NCI-H446 (cell line): ENCODE results near the gene FGFR2.
"Not testable (repeated sequence)": the region's sequence is repeated elsewhere in the genome, so short reads cannot be mapped to it uniquely, and the experiment has no call there.

Experiments
- DNase-seq, 2 experiments: peaks; one replicate each; lab custom pipeline; 2025; lab: John Stamatoyannopoulos, UW

The FGFR2 gene

DNA sequence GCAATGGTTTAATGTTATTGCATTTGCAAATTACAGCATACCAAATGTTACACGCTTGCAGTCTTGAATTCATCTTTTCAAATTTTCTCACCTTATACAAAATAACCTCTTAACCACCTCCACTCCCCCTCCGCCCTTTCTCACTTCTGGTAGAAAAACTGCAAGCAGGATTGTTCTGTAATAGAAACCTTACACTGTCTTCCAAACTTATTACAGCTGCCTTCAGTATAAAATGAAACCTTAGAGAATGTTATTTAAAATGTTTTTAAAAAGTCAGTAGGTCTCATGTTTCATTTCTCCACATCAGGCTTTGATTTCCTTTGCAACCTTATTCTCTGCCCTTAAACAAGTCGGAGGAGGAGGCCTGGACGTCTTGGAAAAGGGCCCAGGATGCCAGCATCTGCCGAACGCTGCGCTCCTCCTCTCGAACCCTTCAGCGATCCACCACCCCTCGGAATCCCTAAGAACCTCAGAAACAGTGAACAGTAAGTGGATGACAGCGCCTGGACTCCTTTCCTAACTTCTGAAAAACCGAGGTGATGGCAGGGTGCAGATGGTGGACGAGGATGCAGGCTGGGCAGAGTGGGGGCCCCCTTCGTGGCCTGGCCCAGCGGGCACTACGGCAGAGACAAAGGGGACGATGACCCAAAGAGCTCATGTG is 74.0 kb downstream of the FGFR2 start:
- no peak for DNase-seq

DNA sequence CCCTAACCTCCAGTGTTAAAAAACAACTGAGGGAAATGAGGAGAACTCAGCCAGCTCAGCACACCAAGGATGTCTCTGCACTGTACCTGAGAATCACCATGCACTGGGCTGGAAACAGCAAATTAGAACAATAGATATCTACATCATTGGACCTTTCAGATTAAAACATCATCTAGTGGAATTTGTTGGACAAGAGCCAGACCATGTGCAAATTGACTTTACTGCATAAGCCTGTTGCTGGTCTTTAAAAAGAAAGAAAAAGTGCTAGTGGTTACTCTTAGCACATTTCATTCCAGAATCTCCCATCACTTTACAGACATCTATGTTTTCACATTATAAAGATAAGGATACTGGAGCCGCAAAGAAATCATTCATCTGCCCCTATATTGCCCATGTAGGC is 75.4 kb downstream of the FGFR2 start:
- no peak for DNase-seq

DNA sequence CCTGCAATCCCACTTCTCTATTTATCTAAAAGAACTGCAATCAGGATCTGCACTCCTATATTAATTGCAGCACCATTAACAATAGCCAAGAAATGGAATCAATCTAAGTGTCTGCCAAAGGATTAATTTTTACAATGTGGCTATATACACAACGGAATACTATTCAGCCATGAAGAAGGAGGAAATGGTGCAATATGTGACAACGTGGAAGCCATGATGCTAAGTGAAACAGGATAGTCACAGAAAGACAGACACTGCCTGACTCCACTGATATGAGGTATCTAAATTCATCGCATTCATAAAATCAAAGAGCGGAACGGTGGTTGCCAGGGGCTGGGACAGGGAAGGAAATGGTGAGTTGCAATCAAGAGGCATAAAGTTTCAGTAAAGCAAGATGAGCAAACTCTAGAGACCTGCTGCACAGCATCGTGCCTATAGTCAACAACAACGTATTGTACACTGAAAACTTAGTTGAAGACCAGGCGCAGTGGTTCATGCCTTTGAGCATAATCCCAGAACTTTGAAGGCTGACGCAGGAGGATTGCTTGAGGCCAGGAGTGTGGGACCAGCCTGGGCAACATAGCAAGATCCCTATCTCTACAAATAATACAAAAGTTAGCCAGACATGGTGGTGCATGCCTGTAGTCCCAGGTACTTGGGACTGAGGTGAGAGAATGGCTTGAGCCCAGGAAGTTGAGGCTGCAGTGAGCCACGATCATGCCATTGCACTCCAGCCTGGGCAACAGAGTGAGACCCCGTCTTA is 76.3 kb downstream of the FGFR2 start:
- no peak for DNase-seq

DNA sequence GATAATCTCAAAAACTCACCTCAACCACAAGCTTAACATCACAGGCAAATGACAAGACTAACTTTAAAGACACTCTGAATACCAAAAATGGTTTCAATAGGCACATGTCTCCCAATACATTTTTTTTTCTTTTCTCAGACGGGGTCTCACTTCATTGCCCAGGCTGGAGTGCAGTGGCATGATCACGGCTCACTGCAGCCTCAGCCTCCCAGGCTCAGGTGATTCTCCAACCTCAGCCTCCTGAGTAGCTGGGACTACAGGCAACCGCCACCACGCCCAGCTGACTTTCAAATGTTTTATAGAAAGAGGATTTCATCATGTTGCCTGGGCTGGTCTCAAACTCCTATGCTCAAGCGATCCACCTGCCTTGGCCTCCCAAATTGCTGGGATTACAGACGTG is 77.7 kb downstream of the FGFR2 start:
- not testable (repeated sequence) for DNase-seq

DNA sequence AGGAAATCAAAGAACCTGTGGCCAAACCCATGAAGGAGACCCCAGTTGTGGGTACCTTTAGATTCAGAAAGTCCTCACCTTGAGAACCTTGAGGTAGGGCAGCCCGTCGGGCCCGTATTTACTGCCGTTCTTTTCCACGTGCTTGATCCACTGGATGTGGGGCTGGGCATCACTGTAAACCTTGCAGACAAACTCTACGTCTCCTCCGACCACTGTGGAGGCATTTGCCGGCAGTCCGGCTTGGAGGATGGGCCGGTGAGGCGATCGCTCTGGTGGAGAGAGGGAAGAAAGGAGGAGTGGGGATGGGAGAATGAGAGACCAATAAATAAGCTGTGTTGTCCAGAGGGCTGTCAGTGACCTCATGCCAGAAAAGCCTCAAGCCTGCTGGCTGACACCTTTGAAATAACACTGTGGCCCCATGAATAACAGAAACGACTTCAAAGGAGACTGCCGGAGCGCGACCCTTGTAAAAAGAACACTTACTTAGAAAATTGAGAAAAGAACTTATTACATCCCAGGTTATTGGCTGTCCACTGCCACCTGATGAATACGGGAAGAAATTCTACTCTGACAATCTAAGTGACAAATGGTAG is 78.2 kb downstream of the FGFR2 start:
- DNase-seq = no peak

DNA sequence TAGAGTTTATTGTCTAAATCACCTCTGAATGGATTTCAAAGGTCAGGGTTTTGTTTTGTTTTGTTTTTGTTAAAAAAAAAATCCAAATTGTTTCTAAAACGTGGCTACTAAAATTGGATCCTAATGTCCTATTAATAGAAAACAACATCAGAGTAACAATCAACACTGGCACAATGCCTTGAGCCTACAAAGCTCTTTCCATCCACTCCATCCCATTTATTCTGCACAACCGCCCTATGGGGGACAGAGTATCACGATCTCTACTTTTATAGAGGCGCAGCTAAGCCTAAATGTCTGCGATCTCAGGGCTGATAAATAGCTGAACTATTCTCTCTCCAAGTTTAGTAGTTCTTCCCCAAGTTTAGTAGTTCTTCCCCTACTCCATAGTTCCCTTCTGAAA is 78.8 kb downstream of the FGFR2 start:
- no peak for DNase-seq

DNA sequence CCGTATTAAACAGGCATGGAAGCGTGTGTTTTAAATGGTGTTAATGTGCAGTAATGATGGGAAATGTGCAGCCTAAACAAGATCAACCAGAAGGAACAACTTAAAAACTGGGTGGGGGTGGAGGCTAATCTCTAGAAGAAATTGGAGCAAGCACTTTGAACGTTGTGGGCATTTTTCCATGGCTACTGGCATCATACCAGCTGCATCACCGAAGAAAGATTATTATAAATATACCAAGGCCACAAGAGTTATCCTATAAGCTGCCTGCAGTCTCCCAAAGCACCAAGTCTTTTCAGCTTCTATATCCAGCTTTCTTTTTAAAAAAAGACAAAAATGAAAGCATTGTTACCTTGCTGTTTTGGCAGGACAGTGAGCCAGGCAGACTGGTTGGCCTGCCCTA is 79.9 kb downstream of the FGFR2 start:
- DNase-seq = peak in 1 of 2 experiments; percentile 16

DNA sequence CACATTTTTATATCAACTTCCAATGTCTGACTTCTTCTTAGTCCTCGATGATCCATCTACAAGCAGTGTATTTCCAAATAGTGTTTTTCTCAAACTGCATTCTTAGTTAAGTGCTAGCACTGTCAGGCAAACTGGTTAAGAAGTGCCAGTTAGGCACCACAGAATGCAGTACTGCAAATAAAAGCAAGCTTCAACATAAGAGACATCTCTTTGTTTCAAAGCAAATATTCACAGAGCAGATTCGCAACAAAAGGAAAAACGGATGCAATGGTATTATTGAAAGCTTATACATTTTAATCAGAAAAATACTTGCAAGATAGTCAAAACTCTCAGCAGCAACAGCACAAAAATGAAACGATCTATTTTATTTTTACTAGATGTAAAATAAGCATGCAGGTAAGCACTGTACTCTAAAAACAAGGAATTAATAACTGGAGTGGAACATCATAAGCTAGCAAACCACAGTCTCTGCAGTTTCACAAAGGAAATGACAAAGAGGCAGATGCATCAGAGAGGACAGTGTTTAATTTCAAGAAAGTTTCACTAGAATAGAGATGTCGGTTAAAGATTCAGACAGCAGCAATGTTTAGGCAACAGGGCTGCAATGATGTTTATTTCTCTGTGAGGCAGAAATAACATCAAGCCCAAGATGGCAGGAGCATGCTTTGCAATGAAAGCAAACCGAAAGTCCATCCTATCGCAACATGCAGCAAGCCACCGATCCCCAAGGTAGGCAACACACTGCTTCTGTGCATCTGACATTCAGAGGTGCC is 82.0 kb downstream of the FGFR2 start:
- DNase-seq = no peak

DNA sequence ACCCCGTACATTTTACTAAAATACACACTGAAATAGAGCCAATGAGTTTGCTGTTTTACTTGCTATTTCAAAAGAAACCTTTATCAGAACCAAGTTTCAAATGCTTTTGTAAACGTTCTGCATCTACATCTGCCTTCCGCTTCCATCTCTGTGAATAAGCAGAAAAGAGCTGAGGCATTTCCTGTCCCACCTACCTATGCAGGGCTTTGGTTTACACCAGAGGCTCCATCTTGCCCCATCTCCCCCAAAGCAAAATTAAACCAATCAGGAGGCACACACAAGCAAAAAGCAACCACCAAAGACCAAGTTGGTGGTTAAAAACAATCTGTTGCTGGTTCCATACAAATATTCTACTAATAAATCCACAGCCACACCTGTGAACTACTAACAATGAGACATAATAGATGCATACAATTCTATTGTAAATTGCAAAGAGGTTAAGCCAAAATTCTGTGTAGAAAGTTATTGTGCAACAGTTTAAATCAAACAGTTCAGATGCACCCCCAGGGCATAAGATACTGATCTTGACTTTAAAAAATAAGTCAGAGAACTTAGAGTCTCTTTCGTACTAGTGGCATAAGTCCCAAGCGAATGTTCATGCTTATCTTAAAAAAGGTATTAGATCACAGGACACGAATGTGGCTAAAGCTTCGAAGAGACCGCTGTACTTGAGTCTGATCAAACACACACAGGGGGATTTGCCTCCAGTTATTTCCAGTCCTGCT is 83.9 kb downstream of the FGFR2 start:
- no peak for DNase-seq

DNA sequence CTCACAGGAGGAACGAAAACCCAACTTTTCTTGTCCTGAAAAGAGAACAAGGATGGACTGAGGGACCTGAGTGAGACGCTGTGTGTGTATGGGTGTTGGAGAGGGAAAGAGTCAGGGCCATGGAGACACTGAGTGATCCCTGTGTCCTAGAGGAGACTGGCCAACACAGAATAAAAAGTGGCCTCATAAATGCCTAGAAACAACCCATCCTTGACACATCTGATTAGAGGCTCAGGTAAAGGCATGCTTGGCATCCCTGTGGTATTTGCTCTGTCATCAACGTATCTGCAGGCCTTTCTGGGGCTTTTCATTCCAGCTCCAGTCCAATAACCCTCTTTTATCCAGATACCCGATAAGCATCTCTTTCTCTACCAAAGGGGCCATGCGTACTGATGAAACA is 86.3 kb downstream of the FGFR2 start:
- DNase-seq = no peak

DNA sequence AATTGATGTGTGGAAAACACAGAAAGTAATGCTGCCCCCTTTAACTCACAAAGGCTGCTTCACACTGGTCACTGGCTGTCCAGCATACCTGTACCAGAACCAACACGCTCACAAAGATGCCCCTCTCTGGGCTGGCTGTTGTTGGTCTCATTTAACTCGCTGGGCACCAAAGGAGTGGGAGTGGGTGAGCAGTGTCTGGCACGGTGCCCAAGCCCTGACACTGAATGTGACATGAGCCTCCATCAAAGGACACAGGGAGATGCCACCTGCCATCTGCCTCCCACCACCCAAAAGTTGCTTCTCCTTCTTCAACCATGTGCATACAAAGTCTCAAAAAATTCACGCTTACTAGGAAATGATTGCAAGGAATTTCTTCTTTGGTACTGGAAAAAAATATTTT is 86.8 kb downstream of the FGFR2 start:
- no peak for DNase-seq

DNA sequence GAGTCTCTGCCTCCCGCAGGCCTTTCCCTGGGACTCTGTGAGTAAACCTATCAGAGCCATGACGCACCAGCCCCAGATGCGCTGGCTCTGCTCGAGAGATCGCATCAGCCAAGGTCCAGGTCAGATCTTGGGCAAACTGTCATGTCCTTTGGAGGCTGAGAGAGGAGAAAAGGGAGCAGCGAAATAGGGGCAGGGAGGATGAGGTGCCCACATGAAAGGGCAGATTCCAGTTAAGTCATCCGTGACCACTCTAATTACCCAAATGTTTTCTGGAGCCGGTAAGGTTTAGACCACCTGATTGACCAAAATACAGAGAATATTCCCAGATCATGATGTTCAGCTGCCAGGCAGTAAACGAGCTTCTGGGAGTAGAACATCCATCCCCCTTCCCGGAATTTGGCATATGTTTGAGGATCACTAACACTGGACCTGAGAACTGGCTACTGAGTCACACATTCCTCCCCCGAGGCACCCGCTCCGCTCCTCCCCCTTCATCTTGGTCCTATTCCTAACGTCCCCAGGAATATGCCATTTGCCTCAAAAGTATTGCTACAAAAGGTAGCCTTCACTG is 88.0 kb downstream of the FGFR2 start:
- no peak for DNase-seq

DNA sequence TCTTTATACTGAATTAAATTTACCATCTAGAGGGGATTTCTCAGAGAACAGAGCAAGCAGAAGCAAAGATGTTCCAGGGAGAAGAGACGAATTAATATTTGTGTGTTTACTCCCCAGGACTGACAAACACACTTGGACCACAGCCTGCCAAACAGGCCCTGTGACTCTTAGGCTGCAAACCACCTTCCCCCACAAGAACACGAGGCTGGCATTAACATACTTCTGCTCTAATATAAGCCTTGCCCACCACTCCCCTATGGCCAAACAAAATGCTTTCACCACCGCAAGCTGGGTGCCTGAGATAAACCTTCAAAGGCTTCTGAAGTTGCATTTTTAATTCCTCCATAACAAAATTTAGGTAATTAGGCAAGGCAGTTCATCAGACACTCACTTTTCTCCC is 88.4 kb downstream of the FGFR2 start:
- no peak for DNase-seq

DNA sequence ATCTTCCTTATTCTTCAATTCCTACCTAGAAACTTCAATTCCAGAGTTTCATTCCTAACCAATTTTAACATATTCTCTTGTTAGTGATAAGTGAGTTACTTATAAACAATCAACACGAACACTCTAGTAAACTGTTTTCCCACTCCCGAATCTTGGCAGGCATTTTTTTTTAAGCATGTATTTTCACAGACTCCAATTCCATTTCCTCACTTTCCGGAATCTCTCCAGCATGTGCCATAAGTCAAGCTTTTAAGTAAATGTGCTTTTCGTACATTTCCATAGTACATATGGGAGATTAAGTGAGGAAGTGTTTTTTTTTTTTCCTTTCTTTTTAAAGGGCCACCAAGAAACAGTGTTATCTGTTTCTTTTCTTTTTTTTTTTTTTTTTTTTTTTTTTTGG is 89.1 kb downstream of the FGFR2 start:
- no peak for DNase-seq

DNA sequence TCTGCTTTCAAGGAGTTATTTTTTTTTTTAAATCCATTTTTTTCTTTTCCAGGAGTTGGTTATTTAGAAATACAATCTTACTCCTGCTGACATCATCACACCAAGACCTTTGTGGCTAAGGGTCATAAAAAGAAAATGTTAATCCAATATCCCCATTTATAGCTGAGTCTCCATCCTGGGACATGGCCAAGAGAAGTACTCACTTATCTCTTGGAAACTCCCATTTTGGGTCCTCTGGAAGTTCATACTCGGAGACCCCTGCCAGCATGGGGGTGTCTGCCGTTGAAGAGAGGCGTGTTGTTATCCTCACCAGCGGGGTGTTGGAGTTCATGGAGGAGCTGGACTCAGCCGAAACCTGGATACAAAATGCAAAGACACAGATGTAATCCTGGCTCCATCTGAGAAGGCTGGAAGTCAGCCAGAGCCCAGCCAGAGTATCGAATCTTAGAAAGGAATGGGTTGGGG is 94.6 kb downstream of the FGFR2 start:
- peak in 1 of 2 experiments; percentile 60 for DNase-seq

DNA sequence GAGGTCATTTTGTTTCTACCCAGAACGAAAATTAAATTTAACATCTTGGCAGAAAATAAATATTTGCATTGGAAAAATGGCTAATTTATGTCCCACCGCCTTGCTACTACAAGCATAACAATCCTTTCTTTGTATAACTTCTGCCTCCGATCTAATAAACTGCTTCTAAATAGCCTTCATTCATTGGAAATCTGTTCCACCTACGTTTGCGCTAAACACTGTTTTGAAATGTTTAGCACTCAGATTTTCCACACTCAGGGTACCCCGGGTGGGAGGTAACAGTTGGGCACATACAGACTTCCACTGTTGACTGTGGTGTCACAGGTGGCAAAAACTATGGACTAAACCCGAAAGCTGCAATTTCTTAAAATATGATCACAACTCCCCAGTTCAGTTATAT is 96.4 kb downstream of the FGFR2 start:
- no peak for DNase-seq

DNA sequence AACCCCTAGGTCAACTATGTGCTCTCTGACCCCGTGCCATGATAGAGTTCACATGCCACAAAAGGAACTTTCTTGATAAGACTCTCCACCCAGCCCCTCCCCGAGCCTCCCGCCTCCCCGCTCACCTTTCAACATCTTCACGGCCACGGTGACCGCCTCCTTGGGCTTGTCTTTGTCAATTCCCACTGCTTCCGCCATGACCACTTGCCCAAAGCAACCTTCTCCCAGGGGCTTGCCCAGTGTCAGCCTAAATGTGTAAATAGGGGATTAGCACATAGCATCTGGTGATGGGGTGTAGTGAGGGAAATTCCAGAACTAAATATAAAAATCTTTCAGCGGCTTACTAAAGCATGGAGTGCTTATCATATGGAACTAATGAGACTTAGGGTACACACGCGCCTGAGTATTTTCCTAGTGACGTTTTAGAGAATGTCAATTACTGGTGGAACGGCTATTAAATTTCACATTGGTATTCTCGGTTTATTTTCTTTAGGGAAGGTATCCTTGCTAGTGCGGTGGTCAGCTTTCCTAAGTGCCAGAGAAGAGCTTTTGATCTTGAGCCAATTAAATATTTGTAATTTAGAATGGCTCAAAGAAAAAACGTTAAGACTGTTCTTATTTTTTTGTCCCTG is 97.4 kb downstream of the FGFR2 start:
- no peak for DNase-seq

DNA sequence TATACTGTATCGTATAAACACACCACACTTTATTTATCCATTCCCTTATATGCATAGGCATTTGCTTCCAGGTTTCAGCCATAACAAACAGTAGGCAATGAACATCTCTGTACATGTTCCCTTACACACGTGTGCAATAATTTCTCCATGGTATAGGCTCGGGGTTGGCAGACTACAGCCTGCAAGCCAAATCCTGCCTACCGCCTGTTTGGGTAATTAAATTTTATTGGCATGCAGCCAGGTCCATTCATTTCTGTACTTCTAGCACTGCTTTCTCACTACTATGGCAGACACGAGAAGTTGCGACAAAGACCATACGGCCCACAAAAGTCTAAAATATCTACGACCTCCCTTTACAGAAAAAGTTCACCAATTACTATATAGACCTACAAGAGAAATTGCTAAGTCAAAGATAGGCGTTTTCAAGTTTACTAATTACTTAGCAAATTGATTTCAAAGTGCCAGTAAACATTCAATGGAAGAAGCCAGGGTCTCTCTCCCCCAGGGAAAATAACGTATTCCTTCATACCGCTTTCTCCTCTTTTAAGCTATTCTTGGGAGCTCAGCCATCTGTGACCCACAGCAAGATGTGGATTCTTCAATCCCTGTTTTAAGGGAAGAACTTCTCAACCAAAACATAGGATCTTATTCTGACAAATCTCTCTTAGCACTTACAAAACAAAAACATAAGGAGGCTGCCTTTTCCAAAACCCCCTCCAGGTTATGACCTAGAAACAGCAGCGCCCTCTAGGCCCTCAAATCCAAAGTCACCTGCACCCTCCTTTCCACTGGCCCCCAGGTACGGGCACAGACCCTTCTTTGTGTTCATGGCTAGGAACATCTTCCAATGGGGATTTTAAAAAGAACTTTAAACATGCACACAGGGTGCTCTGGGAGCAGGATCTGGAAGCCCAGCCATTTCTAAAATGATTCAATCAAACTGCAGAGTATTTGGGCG is 100.5 kb downstream of the FGFR2 start:
- peak; percentile 26 to 71 for DNase-seq

DNA sequence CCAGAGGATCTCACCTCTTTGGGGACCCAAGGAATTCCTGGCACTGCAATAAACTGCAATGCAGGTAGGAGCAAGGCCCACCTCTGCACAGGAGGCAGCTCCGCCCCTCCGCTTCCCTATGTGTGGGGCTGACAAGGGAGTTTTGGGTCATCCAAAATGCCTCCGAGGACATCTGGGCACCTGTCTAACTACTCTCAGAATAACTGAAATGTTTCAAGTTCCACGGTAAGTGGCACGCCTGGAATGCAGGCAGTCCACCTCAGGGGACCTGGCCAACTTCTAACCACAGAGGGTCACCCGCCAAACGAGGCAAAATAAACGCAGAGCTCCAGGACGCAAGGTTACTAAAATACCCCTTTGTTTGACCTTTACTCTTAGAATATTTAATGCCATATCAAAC is 102.5 kb downstream of the FGFR2 start:
- DNase-seq = no peak

DNA sequence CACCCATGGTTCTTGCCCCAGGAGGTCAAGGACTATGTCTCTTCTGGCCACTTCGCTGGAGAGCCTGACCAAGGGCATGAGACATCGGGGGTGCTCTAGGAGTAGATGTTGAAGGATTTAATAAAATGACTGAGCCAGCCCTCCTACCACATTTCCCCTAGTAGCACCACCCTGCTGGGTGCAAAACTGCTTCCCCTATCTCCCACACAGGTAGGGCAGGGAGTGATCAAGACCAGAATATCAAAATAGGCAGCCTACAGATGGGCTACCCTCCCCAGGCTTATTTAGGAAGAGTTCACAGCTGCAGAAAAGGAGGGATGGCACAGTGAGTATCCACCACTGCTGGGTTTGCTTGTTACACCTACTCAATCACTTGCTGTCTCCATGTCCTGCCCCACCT is 103.9 kb downstream of the FGFR2 start:
- no peak for DNase-seq
